Hematopoietic multipotent progenitor cell treated with erythropoietin and hydrocortisone succinate and interleukin-3 and kit ligand, for 17 days (in vitro differentiated cells): Measurements from ENCODE around the gene NALCN.

Experiments
- DNase-seq: peaks from one replicate; pipeline ENCODE4 v3.0.0-alpha.2; 2015; ENCODE audit warnings: low spot score

Gene NALCN

DNA sequence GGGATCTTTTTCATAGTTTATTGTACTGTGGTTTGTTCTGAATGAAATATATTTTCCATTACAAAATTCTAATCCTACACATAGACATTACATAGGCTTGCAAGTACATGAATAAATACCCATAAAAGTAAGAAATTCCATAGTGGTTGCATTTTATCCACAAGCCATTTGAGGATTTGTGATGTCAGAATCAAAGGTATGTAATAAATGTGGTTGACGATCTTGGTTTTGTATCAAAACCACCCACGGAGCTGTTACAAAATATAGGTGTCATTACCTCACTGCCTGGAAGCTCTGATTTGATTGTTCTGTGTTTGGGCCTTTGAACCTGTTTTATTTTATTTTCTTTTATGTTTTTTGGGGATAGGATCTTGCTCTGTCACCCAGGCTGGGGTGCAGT is 125.1 kb downstream of the NALCN start:
- DNase-seq, result no peak

DNA sequence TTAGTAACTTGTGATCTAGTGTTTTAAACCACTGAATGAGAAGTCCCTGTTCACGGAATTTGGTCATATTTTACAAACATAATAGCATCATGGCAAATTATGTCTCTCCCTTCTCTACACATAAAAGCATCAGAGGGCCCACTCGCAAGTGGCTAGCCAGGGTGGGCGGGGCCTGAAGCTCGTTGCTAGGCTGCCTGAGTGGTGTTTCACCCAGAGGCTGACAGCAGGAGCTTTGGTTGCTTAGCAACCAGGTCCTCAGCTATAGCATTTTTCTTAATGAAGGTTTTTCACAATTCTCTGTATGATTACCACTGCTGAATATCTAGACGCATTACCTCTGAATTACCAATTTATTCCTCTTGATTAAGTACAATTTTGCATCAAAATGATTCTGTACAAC is 126.5 kb downstream of the NALCN start:
- DNase-seq, result no peak

DNA sequence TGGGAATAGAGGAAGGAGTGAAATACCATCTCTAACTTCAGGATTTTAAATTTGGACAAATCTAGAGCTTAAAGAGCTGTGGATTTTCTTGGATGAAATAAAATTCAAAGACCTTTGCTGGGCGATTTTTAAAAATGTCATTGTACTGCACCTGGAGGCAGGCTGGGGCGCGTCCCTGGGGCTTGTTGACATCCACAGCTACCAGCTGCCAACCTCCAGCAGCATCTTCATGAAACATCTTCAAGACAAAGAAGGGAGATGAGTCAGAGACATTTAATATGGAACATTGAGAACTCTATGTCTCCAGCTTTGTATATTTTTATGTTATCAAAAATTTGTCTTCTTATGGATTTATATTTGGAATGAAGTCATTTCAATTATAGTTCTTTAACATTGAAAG is 132.5 kb downstream of the NALCN start:
- no peak for DNase-seq

DNA sequence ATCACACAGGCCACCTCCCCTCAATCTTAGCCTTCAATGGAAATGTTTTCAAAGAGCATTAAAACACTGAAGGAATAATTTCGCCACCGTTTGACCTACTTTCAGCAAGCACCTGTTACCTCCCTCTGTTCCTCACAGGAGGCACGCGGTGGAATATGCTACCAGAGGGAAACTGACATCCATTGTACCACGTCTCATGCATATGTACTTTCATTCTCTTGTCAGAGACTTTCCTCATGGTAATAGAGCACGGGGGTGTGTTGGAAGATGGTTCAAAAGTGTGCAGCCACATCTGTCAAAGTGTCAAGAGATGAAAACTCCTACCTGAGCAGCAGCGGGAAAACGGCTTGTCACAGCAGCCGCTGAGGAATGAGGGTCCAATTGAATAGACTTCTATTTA is 143.4 kb downstream of the NALCN start:
- DNase-seq, result no peak

- no peak for DNase-seq
Measured at GRCh38 chr13:101271681-101272245, 144.5 kb downstream of the NALCN start.

- no peak for DNase-seq
Measured at GRCh38 chr13:101267656-101268055, 148.7 kb downstream of the NALCN start.

DNA sequence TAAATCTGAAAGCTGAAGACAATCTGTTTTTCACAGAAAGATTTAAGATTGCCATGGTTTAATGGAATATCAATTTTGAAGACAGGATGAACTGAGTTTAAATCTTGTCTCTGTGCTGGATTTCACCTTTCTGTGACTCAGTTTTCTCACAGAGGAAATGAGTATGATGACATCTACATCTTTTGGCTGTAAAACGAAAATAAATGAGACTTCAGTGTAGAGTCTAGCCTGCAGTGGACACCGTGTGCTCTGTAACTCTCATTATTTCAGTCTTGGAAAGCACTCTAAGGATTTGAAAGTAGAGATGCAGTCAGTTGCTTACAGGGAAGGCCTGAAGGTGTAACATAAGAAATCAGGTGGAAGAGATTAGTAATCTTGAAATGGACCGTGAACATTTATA is 150.4 kb downstream of the NALCN start:
- DNase-seq, result no peak

DNA sequence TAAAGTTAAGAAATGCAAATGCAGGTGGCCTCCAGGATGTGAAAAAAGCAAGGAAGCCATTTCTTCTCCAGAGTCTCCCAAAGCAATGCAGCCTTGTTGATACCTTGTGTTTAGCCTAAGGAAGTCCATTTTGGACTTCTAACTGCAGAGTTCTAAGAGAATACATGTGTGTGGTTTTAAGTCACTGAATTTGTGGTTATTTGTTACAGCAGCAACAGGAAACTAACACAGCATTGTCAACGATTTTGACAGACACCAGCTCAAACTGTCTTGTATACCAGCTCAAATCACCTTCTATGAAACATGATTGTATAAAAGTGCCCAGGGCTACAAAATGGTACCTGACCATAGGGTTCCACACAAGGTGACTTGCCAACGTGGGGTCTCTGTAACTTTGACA is 151.4 kb downstream of the NALCN start:
- no peak for DNase-seq

DNA sequence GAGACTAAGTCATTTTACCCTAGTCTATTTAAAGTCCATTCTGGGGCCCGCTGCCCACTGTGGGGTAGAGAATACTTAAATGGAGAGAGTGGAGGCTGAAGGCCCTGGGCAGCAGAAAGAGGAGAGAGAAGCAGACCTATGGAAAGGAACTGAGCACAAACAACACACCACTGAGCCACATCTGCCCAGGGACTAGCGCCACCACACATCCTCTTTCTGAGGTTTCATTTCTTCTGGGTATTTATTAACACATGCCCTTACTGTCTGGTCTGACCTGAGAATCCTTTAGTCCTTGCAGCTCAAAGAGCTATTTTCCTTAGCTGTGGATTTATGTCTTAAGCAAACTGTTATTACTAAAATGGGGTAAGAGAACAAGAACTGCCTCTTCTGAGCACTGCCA is 154.0 kb downstream of the NALCN start:
- DNase-seq, result no peak

- DNase-seq, result no peak
Measured at GRCh38 chr13:101258509-101258908, 157.8 kb downstream of the NALCN start.

- DNase-seq, result no peak
Measured at GRCh38 chr13:101258071-101258470, 158.2 kb downstream of the NALCN start.

DNA sequence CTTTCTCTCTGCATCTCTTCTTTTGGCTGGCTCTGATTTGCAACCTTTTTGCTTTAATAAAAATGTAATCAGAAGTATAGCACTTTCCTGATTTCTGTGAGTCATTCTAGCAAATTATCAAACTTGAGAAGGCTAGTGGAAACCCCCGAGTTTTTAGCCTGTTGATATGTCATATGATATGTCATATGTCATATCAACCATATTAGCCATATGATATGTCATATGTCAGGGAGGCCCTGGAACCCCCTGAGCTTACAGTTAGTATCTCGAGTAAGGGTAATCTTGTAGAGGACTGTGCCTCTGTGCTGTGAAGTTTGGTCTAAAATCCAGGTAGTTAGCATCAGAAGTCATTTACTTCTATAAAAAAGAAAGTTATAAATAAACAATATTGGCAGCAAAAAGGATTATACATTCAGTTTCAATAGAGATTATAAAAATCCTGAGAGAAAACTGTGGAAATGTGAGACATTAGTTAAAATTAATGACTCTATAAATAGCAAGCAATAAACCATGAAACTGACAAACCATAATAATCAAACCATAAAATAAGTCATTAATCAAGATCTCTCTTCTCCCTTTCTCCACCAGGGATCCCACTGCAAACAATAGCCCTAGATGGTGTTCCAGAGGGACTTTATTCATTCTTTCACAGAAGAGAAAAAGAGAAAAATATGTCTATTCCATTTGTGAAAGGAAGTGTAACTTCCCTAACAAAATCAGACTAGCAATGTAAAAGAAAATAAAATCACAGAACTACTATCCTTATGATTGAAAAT is 167.4 kb downstream of the NALCN start:
- no peak for DNase-seq

GRCh38 chr13:101242720-101243119 is 173.6 kb downstream of the NALCN start:
- no peak for DNase-seq

DNA sequence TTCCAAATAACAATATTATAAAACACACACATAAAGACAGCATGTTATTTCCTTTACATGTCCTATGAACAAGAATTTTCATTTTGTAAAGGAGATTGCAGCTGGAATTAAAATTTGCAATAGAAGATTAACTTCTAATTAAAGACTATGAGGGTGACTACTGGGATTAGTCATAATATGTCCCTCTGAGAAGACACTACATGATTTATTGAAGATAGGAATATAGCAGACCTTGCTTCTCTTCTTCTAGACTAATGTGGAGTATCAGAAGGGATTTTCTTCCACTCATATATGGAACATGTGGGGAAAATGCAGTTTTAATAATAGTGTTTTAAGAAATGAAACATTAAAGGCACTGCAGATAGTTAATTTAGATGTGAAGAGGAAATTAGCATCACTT is 177.8 kb downstream of the NALCN start:
- no peak for DNase-seq

- DNase-seq, result no peak
Measured at GRCh38 chr13:101231751-101232428, 184.4 kb downstream of the NALCN start.

DNA sequence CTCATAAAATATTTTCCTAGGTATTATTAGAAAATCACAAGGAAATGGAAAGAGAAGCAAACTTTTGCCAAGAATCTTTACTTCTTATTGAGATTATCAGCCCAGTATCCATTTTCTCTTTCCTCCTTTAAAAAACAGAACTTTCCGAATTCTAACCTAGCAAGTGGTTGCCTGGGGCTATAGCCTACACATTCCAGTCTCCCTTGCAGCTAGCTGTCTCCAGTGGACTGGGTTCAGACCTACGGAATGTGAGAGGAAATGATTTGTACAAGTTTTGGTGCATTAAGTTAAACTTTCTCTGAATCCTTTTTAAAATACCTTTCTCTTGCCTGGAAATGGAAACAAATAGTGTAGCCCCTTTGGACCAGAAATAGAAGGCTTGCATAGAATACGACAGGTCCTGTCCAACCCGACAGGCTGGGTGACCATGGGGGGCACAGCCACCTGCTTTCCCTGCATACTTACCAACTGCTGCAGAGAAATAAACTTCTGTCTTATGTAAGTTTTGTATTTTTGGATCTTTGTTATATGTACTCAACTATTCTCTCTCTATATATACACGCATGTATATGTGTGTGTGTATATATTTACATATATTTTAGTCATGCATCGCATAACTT is 185.9 kb downstream of the NALCN start:
- DNase-seq, result no peak

DNA sequence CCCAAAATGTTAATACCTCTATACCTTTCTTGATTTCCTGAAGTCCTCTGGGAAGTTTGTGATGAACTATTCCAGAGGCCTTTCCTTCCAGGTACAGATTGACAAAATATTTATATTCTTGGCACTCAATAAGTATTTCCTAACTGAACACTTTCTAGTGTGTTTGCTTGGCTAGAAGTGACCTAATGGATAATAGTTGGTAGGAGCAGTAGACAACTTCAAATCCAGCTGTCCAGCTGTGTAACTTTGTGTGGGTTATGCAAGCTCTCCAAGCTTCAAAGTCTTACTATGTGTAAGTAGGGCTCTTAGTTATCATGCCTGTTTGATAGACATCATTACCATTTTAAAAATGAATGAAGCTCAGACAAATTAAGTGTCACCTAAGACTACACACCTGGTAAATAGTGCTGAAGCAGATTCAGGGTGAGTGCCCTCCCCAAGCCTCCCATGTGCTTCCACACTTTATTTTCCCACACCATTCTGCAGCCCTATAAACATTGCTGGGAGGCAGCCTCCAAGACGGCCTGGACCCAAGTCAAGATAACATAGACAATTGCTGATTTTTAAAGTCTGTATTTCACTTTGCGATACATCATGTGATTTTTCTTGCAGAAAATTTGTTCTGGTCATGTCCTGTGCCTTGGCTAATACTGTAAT is 196.6 kb downstream of the NALCN start:
- DNase-seq, result no peak

DNA sequence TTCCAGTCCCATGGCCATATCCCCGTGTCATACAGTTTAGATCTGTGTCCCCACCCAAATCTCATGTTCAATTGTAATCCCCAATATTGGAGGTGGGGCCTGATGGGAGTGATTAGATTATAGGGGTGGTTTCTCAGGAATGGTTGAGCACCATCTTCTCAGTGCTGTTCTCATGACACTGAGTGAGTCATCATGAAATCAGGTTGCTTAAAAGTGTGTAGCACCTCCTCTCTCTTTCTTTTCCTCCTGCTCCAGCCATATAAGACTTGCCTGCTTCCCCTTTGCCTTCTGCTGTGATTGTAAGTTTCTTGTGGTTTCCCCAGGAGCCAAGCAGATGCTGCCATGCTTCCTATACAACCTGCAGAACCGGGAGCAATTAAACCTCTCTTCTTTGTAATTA is 197.8 kb downstream of the NALCN start:
- no peak for DNase-seq

DNA sequence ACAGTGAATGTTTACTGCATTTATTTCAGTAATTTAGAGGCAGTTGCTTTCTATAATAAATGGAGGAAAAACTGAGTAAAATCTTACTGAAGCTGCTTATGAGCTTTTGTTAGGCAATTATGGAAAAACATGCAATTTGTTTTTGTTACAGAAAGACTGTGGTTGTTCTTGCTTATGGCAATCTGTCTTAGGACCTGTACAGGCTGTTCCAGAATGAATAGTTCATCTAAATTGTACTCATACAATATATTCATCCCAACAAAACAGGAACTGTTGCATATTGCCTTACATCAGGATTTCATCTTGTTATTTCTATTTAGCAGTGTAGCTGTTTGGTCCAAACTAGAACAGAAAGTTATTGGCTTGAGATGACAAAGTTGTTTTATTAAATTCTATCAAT is 199.2 kb downstream of the NALCN start:
- no peak for DNase-seq

DNA sequence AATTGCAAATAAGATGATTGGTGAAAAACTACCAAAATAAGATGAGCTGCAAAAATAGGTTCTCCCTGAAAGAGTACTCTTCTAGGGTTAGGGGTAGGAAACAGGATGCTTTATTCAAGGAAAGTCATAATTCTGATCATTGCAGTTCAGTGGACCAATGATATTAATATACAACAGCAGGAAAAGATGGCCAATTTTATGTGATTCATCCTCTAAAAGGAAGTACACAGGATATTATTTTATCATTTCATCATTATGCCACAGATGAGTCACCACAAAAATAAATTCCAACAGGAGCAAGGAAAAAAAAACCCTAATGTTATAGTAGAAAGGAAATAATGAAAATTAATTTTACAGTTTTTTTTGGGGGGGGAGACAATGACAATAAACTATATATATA is 205.0 kb downstream of the NALCN start:
- DNase-seq, result no peak

GRCh38 chr13:101210774-101211173 is 205.5 kb downstream of the NALCN start:
- DNase-seq, result no peak

GRCh38 chr13:101209206-101209893 is 207.0 kb downstream of the NALCN start:
- DNase-seq, result no peak
